ENCODE data around the gene UNC13A.

UNC13A gene

DNA sequence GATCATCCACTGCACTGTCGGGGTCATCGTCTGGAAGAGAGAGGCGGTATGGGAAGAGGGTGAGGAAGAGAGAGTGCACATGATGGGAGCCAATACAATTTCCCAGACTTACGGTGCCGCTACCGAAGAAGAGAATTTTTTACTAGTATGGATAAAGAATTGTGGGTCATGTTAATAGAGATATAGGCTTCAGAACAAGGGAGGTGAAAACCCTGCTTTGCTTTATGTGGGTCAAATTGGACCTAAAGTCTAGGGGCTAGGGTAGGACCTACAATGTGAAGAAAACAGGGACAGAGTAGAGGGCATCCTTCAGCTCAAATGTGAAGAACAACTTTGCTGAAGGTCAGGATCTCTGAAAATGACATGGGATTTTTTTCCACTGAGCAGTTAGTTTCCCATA lies 29.9 kb downstream of the UNC13A start:
- TF ChIP-seq, protein P1, sequence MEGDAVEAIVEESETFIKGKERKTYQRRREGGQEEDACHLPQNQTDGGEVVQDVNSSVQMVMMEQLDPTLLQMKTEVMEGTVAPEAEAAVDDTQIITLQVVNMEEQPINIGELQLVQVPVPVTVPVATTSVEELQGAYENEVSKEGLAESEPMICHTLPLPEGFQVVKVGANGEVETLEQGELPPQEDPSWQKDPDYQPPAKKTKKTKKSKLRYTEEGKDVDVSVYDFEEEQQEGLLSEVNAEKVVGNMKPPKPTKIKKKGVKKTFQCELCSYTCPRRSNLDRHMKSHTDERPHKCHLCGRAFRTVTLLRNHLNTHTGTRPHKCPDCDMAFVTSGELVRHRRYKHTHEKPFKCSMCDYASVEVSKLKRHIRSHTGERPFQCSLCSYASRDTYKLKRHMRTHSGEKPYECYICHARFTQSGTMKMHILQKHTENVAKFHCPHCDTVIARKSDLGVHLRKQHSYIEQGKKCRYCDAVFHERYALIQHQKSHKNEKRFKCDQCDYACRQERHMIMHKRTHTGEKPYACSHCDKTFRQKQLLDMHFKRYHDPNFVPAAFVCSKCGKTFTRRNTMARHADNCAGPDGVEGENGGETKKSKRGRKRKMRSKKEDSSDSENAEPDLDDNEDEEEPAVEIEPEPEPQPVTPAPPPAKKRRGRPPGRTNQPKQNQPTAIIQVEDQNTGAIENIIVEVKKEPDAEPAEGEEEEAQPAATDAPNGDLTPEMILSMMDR (conservative IDR thresholded peaks at IDR 0.05; ENCODE audit: low read depth, low read length) = no peak
- H3K4me3 ChIP-seq (ENCODE audit: low read length) = no peak overlapping the region

DNA sequence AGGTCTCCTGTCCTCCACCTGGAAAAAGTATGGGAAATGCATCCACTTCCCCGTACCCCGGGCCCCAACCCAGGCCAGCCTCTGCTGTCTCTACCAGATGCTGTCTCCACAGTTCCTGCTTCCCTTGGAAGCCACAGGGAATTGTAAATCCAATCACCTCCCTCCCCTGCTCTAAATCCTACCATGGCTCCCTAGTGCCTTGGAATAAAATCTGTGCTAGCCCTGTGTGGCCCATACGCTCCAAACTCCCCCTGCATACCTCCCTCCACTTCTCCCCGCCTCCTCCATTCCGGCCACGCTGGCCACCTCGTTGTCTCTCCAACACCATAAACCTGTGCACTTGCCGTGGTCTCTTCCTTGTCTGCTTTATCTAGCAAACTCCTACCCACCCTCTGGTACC lies 31.2 kb downstream of the UNC13A start:
- DNase-seq (ENCODE audit: low read depth) = no peak
- TF ChIP-seq, protein P1 (conservative IDR thresholded peaks at IDR 0.05; ENCODE audit: low read depth, low read length) = no peak
- H3K4me3 ChIP-seq (ENCODE audit: low read length) = no peak overlapping the region

More for the DNA sequence above, 29.9 kb downstream of the UNC13A start:
- no peak for DNase-seq (ENCODE audit: low read depth)

DNA sequence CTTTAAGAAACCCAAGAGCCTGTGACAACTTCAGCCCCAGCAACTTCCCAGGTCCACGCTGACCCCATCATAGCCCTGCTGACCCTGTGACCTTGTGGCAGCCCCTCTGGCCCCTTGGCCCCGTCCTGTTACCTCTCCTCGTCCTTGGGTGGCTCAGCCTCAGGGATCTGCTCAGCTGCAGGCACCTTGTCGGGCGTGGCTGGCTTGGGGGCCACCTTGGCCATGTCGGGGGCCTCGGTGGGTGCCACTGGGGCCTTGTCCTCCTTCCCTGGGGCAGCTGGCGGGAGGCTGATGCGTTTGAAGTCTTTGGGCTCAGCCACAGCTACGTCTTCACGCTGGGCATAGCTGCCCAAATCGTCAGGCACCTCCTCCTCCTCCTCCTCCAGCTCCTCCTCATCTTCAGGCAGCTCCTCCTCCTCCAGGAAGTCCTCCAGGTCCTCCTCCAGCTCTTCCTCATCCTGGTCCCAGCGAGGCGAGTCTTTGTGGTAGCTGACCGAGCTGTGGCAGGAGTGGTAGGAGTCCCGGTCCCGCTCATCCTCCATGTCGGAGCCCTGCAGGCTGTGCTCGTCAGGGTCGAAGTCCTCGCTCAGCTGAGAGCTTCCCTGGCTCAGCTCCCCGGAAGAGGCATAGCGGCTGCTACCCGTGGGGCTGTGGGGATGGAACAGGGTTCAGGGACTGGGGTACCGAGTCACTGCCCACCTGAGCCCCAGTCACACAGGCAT lies 32.2 kb downstream of the UNC13A start:
- TF ChIP-seq, protein P1 (conservative IDR thresholded peaks at IDR 0.05; ENCODE audit: low read depth, low read length) = no peak
- H3K4me3 ChIP-seq (ENCODE audit: low read length) = no peak overlapping the region
- DNase-seq (ENCODE audit: low read depth) = no peak

DNA sequence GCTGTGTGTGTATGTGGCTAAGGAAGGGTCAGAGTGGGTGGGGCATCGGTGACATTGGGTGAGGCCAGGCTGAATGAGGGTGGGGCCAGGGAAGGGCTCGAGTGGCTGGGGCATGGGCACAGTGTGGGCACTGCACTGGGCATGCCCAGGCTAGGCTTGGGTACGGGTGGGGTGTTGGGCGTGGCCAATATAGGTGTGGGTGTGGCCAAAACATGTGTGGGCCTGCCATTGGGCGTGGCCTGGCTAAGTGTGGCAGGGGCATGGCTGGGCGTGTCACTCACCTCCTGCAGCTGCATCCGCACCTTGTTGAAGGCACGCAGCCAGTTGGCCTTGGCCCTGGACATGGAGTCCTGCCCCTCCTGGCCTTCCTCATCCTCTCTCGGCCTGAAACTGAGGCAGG lies 33.2 kb downstream of the UNC13A start:
- no peak overlapping the region for H3K4me3 ChIP-seq (ENCODE audit: low read length)
- TF ChIP-seq, protein P1 (conservative IDR thresholded peaks at IDR 0.05; ENCODE audit: low read depth, low read length) = no peak
- DNase-seq (ENCODE audit: low read depth) = no peak

GRCh38 chr19:17652627-17653026 lies 35.5 kb downstream of the UNC13A start:
- no peak overlapping the region for H3K4me3 ChIP-seq (ENCODE audit: low read length)
- DNase-seq (ENCODE audit: low read depth) = no peak
- TF ChIP-seq, protein P1 (conservative IDR thresholded peaks at IDR 0.05; ENCODE audit: low read depth, low read length) = no peak

- DNase-seq (ENCODE audit: low read depth) = no peak
- no peak overlapping the region for H3K4me3 ChIP-seq (ENCODE audit: low read length)
- TF ChIP-seq, protein P1 (conservative IDR thresholded peaks at IDR 0.05; ENCODE audit: low read depth, low read length) = no peak
These were observed 39.4 kb downstream of the UNC13A start for GRCh38 chr19:17648786-17649185.

DNA sequence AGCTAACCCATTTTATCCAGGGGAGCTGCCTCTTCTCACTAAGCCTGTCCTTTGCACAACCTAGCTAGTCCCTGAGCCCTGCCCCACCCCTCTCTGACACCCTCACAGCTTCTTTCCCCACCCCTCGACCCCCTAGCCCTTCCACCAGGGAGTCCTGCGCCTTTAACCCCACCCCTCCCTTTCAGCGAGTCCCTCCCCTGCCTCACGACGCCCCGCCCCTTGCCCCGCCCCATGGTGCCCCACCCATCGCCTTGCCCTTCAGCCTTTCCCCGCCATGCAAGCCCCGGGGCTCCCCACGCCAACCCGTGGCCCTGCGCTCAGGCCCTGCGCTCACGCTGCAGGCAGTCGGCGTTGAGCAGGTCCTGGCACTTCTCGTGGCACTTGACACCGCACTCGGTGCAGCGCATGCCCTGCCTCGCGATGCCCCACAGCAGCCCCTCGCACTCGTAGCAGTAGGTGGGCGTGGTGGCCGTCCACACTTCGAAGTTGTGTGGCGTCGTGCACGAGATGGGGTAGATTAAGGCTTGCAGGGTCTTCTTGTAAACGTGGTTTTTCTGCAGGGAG lies 40.0 kb downstream of the UNC13A start:
- TF ChIP-seq, protein P1 (conservative IDR thresholded peaks at IDR 0.05; ENCODE audit: low read depth, low read length) = no peak
- no peak for DNase-seq (ENCODE audit: low read depth)
- H3K4me3 ChIP-seq (ENCODE audit: low read length) = no peak overlapping the region

All from retinal pigment epithelial cell (primary cell).